Measurements from ENCODE around the gene LRRC52.

LRRC52 gene, protein sequence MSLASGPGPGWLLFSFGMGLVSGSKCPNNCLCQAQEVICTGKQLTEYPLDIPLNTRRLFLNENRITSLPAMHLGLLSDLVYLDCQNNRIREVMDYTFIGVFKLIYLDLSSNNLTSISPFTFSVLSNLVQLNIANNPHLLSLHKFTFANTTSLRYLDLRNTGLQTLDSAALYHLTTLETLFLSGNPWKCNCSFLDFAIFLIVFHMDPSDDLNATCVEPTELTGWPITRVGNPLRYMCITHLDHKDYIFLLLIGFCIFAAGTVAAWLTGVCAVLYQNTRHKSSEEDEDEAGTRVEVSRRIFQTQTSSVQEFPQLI

DNA sequence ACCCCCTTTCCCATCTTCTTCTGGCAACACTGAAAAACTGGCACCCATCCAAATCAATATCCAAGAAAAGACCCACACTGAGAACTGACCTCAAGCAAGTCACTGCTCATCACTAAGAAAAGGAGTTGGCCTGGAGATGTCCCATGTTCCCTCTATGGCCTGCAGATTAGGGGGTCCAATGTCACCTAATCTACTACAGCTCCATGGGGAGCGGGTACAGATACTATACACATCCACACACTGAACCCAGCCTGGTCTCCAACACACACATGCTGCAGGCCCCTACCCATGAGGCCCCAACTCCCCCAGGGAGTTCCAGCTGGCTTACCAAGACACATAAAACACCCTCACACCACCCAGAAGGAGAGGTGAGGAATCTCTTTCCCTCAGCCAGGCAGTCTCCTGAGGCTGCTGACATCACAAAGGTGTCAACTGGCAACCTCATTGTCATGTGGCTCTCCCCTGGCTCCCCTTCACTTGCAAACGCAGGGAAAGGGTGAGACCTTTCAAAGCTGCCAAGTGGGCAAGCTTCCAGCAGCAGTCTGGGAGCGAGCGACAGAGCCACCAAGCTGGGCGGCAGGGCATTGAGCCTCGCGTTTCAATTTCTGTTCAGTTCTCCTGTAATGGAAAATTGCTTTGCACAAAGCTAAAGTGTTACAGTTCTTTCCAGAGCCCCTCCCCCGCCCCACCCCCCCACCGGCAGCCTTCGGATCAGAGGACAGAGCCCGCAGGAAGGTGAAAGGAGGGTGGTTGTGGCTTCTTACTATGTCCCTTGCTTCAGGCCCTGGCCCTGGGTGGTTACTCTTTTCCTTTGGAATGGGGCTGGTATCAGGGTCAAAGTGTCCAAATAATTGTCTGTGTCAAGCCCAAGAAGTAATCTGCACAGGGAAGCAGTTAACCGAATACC lies at the start of gene LRRC52:
TSS of gene LRRC52 (plus strand) at position 469 of the 907 bp plus-strand sequence. CDS start at position 766, 297 bp downstream.
- no peak for DNase-seq

DNA sequence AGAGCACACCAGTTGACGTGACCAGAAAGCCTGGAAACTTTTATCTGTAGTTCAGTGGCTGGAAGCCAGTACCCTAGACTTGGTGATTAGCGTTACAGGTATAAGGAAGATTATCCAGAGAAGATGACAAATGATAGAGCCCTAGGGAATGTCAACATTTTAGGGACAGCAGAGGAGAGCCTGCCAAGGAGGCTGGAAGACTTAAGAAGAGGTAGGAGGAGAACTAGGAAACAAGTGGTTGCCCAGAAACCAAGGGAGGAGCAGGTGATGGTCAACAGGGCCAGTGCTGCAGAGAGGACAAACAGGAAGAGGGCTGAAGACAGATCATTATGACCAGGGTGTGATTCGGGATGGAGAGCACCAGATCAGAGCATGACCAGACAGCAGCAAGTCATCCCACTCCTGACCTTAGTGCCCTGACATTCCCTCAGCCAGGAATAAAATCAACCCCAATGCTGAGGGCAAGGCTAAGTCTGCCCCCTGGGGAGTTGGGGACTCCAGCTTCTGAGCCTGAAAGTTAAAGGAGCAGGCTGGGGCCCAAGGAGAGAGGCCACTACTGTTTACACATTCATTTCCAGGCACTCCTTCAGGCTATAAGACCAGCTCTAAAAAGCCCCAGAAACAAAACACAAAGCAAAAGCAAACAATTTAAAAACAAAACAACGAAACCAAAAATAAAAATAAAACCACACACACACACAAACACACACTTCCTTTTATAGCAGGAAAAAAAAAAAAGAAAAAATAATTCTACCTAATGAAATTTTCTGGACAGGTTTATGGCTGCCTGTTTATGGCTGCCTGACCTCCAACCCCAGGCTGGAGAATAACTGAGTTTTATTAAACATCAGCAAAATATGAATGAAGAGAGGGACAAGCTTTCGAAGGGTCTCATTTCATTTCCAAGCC lies 48.6 kb upstream of the LRRC52 start:
- DNase-seq = no peak

DNA sequence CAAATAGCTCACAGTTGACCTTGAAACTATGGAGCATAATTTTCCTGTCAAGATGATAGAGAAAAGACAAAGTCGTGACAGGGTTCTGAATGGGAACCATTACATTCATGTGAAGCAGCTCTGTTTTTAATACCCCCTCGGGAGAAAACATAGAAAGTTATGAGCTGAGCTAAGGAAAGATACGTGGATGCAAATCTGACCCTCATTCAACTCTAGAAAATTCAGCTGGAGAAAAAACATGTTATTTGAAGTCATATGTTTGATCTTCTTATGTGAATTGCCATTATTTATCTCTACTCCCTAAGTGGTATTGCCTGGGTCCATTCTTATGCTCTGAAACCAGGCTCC lies 48.0 kb upstream of the LRRC52 start:
- no peak for DNase-seq

DNA sequence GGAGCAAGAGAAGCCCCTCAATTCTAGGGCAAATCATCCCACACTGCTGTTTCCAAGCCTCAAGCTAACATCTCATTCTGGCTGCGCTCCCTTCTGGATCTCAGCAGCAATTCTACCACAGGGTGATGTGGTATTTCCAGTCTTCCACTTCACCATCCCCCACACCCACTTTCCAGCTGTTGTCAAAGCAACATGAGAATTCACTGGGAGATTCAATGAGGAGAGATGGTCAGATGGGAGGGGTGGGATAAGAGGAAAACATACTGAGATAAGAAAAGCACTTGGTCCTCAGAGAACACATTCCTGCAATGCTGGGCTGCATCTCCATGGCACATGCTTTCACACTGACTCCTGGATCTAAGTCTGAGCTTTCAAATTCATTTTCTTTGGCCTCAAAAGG lies 47.3 kb upstream of the LRRC52 start:
- no peak for DNase-seq

DNA sequence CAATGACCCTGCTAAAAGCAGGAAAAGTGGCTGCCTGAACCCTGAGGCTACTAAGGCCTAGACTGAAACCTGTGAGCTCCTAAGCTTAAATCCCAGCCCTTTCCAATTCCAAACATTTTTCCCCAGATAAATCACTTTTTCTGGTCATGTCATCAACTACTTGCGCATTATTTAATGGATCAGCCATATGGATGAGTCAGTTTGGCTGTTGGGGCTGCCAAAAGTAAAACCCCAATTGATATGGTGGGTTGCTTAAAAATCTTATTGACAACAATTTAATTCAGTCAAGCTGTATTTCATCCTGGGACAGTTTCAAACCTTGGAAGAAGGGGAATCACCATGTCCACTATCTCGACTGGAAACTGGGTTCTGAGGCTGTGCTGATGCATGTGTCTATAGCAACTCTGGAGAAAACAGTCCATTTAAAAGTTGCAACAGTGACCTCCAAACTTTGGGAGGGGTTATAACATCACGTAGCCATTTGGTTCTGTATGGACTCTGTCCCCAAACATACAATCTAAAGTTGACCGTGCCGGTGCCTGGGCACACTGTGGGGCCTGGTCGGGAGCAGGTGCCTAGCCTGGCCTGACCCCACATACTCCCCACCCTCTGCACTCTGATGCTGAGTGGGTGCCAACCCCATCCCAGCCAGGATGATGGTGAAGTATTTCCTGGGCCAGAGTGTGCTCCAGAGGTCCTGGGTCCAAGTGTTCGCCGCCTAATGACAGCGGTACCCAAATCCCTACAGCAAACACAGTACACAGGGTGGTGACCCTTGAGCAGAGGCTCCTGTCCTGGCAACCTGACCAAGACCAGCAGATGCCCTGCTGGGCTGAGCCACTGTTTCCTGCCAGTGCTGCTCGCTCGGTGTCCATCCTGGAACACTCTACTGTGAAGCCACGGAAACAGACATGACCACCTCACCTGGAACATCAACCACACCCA lies 46.5 kb upstream of the LRRC52 start:
- no peak for DNase-seq

DNA sequence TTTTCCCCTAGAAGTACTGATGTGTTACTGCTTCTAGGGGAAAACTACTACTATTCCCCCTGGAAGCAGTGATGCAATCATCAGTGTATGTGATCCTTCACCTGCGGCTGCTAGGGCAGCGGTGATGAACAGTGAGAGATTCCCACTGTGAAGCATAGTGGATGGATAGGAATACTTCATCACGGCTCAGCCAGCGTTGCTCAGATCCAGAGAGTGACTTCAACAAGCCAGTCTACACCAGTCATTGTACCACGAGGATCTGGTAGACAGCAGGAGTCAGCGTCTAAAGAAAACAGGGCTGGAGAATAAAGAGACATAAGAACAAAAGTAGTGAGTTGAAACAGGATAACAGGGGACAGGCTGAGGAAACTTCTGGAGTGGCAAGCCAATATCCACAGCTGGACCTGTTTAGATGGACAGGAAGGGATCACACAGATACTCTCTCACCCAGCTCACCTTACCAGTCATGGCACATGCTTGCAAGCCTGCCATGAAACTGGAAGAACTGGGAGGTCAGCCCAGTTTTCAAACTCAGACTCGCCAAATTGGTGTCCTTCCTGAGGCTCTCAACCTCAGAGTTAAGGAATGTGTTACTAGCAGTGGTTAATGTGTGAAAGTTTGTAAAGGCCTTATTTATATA lies 42.4 kb upstream of the LRRC52 start:
- DNase-seq = no peak

DNA sequence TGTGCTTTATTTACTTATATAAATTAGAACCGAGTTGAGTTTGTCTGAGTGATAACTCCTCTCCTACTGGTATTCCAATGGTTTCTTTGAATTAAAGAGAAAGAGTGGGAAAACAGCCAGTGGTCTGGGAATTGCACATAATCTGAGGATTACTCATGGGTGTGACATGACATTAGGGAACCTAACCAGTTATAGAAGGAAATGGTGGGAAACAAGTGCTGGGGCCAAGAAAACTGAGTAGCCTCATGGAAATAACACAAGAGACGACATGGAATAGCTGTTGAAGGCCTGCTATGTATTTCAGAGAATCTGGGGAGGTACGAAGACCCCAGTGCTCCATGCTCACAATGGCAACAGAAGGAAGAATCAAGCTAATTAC lies 41.8 kb upstream of the LRRC52 start:
- no peak for DNase-seq

DNA sequence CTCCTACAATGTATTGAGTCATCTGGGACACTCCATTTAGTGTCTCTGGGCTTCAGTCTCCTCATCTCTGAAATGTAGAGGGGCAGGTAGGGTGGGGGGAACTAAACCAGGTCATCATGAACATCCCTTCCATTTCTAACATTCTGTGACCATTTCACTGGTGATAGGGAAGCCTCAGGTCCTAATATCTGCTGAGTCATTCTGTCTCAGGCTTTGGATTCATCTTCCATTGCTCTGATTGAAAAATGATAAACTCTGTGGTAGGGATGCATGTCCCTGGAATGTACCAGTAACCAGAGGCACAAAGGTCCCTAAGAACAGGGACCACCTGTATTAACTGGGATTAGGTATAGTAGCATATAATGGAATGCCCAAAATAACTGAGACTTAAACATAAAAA lies 36.2 kb upstream of the LRRC52 start:
- no peak for DNase-seq

DNA sequence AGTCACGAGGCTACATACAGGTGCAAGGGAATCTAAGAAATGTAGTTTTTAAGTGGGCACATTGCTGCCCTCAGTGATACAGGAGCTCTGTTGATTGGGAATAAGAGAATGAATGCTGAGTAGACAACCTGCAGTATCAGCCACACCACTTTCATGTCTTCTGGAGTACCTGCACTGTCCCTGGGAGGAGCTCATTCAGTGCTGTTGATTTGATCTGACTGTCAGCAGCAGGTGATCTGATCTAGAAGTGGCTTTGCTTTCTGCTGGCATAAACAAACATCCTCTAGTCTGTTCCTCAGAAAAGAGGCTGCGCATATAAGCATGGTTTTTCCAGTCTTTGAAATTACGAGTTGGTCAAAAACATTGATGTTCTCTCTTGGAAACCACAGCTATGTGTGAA lies 35.5 kb upstream of the LRRC52 start:
- no peak for DNase-seq

DNA sequence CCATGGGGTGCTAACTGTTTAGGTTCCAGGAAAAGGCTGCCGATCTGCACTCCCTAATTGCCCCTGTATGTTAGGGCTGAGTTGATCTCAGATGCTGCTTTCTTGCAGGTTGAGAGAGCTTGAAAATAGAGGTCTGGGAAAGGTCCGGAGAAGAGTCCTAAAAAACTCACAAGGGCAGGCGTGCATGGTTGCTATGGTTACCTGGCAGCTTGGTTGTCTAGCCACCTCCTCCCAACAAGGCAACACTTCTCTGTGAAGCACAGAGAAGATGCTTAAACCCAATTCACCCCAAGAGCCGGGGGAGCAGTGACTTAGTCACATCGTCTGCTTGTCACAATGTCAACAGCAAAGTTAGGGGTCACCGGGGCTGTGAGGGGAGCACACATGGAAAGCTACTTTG lies 31.0 kb upstream of the LRRC52 start:
- DNase-seq = no peak

DNA sequence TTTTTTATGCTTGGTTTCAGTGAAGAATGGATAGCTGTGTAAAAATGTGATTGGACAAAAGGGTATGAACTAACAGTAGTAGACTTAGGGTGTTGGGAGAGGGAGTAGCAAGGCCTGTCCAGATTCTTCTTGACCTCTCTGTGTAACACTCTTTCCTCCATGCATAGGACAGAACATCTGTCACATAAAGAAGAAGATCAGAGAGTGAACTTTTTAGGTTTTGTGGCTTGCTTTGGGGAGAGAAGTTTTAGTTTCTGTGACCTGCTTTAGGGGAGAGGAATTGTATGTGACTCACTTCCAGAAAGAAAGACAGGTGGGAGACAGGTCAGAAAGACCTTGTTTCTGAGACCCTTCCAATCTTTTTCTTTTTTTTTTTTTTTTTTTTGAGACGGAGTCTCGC lies 27.3 kb upstream of the LRRC52 start:
- DNase-seq = no peak

DNA sequence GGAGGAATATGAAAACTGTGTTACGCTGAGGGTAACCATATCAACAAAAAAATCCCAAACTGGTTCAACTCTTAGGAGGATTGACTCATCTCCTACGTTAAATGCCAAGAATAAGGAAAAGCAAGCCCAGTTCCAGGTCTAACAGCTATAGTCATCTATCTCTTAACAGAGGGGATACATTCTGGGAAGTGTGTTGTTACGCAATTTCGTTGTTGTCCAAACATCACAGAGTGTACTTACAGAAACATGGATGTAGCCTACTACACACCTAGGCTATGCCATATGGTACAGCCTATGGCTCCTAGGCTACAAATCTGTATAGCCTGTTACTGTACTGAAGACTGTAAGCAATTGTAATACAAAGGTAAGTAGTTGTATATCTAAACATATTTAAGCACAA lies 23.2 kb upstream of the LRRC52 start:
- no peak for DNase-seq

DNA sequence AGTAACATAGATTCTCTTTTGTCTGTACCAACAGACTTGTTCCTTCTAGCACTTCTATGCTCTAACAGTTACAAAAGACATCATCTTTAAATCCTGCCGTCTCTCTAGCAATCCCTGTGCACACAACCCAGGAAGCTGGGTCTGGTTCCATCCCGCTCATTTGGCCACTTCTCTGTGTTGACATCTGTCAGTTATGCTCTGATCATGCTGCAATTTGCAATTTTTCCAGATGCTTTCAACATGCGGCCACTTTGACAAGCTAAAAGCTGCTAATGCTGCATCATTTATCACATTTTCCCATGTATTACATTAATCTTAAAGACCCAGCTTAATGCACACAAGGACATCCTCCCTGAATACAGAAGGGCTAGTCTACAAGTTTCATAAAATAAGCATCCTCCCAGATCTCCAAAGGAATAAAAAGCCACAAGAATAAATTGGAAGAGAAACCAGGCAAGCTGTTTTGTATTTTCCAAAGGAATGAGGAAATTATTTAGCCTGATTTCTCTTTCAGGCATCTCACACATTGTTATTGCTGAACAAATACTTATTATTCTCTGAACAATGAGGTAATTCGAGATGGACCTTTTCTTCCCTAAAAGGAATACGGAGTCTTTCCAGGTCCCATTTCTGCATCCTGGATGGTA lies 19.0 kb upstream of the LRRC52 start:
- no peak for DNase-seq

DNA sequence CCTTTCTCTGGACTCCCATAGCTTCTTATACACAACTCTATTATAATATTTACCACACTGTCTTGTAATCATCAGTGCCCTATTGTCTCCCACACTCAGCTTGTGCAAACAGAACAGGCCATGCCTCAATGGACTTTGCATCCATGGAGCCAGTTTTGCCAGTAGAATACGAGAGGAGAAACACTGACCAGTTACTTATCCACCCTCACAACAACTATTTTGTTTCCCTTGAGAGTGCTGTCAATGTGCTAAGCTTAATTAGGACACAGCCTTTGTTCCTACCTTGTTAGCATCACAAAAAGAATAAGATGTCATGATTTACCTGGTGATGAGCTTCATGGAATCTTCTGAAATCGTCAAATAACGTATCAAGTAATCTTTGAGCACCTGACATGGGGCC lies 18.1 kb upstream of the LRRC52 start:
- DNase-seq = no peak

DNA sequence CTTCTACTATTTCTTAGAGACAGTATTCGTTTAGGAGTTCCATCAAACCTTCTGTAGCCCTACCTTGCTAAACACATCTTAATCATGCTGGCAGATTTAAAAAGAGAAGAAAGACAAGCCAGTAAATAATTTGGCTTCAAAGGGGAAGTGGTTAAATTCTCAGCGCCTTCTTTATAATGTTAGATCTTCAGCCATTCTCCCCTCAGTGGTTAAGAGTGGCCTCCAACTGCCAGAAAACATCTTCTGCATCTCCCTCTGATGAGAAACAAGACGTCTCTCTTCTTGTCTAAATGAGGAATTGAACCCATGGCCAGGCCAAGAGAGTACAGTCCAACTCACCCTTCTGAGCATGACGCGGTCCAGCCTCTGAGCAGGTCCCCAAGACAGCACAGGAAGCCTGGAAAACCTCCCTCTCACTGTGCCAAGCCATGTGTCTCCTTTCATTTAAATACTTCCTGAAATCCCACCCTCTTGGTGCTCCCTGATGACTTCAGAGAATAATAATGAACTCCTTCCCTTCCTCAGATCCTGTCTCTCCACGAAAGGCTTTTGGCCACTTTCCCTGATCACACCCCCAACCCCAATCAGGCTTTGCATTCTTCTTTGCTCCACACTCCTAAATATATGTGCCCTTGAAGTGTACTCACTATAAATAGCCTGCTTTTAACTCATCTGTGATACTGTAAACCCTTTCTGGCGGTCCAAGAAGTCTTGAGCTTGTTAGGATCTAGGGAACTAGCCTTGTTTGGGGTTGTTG lies 16.4 kb upstream of the LRRC52 start:
- no peak for DNase-seq

DNA sequence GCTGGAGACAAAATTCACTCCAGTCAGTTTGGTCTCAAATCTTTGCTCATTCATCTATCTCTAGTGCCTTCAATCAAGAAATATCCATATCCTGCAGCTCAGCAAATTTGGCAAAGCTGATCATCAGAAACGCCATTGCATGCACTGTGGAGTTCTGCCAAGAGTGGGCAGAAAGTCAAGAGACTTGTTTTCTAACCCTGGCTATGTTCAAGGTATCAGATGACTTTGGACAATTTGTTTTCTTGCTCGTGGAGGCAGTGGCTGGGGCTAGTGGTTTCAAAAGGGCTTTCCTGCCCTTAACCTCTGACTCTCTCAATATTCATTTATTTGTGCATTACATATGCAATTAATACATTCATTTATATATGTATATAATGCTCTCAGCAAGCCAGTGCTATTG lies 12.8 kb upstream of the LRRC52 start:
- DNase-seq = no peak

DNA sequence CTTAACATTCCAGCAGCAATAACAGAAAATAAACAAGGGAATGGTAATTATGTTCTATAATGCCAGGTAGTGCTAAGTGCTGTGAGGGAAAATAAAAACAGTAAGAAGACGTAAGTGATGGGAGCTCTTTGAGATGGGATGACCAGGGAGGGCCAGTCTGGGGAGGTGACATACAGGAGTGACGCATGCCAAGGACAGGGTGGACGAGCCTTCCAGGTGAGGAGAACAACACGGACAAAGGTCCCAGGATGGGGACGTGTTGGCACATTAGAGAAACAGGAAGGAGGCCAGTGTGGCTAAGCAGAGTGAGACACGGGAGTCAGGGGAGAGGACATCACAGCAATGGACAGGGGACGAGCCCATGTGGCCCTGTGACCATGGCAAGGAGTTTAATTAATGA lies 11.7 kb upstream of the LRRC52 start:
- DNase-seq = no peak

DNA sequence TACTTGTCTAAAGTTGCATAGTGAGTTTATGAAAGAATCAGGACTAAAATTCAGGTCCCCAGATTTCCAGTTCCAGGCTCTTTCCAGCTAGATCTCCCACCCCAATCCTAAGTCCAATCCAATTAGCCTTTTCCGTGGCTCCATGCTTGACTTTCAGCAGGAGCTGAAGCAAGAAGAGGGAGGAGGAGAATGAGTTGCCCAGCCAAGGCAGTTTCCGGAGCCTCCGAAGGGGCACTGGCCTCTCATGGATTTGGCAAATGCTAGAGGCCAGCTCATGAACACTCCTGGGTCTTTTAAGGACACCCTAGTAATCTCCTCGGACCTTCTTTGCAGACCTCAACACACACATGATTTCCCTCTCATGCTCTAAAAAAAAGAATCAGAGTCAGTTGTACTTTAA lies 10.5 kb upstream of the LRRC52 start:
- DNase-seq = no peak

DNA sequence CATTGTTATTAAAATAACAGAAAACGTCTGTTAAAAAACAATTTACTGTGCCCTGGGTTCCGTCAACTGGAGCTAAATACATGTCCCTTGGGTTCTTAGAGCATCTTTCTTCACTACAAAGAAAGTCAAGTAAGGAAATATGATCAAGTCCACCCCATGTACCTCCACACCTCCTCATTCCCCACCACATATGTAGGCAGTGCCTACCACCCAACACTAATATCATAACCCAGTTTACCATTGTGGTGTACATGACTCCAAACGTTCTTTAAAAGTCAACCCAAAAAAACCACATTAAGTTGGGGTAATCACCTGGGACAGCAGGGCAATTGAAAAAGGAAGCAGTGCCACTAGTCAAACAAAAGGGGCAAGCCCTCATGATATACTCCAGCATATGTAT lies 7.8 kb upstream of the LRRC52 start:
- DNase-seq = no peak

DNA sequence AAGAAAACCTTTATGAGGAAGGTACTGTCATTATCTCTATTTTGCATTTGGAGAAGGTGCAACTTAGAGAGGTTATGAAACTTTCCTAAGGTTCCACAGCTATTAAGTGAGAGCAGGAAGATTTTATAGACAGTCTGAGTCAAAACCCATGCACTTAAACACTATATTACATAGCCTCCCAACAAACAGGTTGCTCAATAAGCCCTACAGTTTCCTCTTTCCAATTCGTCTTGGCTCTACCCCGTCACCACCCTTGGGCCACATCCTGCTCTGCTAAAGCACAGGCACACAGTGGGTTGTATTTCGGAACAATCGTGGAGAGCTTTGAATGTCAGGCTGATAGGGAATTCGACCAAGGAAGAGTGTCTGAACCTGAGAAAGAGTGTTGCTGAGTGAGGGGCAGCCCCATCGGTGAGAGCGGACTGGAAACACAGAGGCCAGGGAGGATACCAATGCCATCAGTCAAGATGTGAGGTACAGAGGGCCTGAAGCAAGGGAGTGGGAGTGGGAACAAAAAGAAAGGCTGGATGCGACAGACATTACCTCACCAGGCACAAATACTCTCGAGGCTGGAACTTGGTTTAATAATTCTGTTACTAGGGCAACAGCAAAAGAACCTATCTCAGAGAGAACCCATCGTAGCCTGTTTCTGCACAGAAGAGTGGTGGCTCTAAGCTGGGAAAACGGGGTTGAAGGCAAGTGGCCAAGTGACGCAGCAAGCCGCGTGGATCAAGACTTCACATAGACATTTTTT lies 6.3 kb upstream of the LRRC52 start:
- DNase-seq = no peak
